Measurements from ENCODE around the gene TPD52L1. TPM values are rescaled to one million over a fixed set of nuclear protein-coding genes. Genes with fewer than 3 reads are reported as not detected.

Gene TPD52L1
- total and polyA plus RNA-seq, 4 experiments from 2014 or later: 0.33 to 0.62 (median 0.35) TPM; not detected in 1

Other genes with a start within 250 kb of the TPD52L1 start
- gene RNF217, start 191.3 kb upstream of the TPD52L1 start, total RNA-seq: under 1 TPM; 0.17 to 0.86 TPM
- gene RNF217, start 191.3 kb upstream of the TPD52L1 start, polyA plus RNA-seq: under 1 TPM; 0.03 to 0.06 TPM
- 10 to 100 TPM; 49.5 to 53.5 TPM for gene HDDC2, start 148.2 kb downstream of the TPD52L1 start, total RNA-seq
- gene HDDC2, start 148.2 kb downstream of the TPD52L1 start, polyA plus RNA-seq: 100 to 1,000 TPM in 1 of 2 donors, 10 to 100 TPM in 1; 97.1 to 128 TPM

All from CD4-positive, alpha-beta memory T cell (primary cell).